Fibroblast of skin of right biceps (primary cell): ENCODE data around the gene RPL7A.
"Not testable (repeated sequence)": the region's sequence is repeated elsewhere in the genome, so short reads cannot be mapped to it uniquely, and the experiment has no call there.

ENCODE experiments used
- DNase-seq: peaks from one replicate; pipeline ENCODE4 v3.0.0-alpha.2; 2013

RPL7A gene

GRCh38 chr9:133370685-133371084 lies 22.7 kb downstream of the RPL7A start:
- no peak for DNase-seq

DNA sequence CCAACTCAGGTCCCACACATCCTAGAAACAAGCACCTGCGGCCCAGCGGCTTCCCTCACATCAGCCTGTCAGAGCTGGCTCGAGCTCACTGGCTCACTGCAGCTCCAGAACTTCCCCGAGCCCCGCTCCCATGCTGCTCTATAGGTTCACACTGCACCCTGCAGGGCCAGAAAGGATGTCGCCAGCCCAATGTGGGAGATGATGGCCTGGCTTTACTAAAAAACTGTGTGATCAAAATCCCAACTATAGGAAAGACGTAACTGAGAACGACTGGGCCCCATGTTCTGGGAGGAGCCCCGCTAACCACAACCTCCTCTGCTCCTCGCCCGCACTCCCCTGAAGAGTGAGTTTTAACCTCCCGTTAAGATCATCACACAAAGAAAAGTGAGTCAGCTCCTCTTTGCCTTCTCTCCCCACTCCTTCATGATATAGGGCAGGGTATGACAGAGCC lies 23.3 kb downstream of the RPL7A start:
- DNase-seq = peak; percentile 42

DNA sequence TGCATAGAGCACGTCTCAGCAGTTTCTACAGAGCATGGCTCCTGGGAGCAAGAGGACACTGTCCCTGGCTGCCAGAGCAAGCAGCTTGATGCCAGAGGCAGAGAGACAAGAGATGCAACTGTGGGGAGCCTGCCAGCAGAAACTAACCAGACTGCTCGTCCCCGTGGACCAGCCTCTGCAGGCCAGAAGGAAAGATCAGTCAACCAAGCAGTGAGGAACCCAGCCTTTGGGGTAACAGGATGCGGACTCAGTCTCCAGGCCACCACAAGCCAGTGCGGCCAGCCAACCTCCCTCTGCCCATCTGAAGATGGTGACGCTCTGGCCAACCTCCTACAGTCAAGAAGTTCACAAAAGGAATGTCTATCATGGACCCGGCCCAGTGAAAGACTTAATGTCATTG lies 24.1 kb downstream of the RPL7A start:
- DNase-seq = no peak

GRCh38 chr9:133374612-133375115 lies 26.6 kb downstream of the RPL7A start:
- DNase-seq = peak; percentile 71

GRCh38 chr9:133375116-133375723 lies 27.2 kb downstream of the RPL7A start:
- peak; percentile 47 for DNase-seq

DNA sequence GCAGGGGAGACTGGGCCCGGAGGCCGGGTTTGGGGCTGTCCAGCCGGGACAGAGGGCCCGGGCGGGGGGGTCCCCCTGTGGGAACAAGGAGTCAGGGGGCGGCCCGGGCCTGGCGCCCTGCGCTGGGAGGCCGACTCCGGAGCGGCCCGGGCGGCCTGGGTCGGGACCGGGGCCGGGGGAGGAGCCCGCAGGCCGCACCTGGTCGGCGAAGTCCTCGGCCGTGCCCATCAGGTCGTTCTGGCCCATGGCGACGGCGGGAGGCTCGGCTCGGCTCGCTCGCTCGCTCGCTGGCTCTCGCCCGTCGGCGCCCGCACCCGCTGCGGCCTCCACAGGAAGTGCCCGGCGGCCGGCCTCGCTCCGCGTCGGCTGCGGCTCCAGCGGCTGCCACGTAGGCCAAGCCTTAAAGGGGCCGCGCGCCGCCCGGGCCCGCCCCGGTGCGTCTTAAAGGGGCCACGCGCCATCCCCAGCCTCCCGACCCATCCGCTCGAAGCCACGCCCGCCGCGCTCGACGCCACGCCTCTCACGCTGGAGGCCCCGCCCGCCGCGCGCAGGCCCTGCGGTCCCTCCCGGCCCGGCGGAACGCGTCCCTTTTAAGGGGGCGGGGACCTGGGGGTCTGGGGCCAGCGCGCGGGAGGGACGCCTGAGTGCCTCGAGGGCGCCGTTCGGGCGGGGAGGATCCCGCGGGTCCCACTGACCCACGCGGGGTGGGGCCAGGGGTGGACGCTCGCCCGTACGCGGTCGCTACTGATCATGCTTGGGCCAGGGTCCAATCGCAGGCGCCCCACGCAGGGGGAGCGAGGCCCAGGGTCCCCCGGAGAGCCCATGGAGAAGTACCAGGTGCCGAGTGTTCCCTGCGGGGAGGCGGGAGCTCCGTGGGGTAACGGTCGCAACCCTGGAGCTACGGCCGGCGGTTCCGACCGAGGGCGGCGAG lies 28.0 kb downstream of the RPL7A start, which contains the start of the genes STKLD1 and SURF4:
TSS of gene STKLD1 (plus strand) at position 643 of the 931 bp plus-strand sequence. CDS start at position 751, 108 bp downstream.
TSS of gene SURF4 (minus strand) at position 337 of the 931 bp plus-strand sequence. CDS start at position 246, 91 bp downstream.
- peak; percentile 97 for DNase-seq

DNA sequence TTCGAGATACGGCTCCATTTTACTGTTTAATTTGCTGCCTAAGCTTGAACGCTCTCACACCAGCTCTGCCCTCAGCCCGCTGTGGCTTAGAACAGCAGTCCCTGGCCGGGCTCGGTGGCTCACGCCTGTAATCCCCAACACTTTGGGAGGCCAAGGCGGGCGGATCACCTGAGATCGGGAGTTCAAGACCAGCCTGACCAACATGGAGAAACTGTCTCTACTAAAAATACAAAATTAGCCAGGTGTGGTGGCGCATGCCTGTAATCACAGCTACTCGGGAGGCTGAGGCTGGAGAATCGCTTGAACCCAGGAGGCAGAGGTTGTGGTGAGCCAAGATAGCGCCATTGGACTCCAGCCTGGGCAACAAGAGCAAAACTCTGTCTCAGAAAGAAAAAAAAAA lies 29.3 kb downstream of the RPL7A start:
- not testable (repeated sequence) for DNase-seq

- DNase-seq = peak; percentile 72
Observed at GRCh38 chr9:133377721-133378216, 29.8 kb downstream of the RPL7A start.

GRCh38 chr9:133378408-133378962 lies 30.5 kb downstream of the RPL7A start:
- no peak for DNase-seq

GRCh38 chr9:133379153-133380086 lies 31.4 kb downstream of the RPL7A start:
- no peak for DNase-seq

DNA sequence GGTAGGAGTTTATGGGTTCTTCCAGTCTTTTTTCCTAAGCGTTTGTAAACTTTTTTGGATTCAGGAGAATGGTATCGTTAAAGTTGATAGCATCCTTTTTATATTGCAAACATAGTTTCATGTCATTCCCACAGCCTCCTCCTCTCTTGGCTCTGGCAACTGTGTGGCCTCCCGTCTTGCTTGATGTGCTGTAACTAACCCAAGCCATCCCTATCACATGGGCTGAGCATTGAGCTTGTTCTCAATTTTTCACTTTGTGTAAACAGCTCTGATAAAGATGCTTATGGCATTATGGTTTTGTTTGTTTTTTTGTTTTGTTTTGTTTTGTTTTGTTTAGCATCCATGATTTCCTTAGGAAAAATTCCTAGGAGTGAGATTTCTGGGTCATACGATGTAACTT lies 32.7 kb downstream of the RPL7A start:
- no peak for DNase-seq

- no peak for DNase-seq
Observed at GRCh38 chr9:133382507-133383141, 34.6 kb downstream of the RPL7A start.

GRCh38 chr9:133383438-133383837 lies 35.4 kb downstream of the RPL7A start:
- DNase-seq = no peak

DNA sequence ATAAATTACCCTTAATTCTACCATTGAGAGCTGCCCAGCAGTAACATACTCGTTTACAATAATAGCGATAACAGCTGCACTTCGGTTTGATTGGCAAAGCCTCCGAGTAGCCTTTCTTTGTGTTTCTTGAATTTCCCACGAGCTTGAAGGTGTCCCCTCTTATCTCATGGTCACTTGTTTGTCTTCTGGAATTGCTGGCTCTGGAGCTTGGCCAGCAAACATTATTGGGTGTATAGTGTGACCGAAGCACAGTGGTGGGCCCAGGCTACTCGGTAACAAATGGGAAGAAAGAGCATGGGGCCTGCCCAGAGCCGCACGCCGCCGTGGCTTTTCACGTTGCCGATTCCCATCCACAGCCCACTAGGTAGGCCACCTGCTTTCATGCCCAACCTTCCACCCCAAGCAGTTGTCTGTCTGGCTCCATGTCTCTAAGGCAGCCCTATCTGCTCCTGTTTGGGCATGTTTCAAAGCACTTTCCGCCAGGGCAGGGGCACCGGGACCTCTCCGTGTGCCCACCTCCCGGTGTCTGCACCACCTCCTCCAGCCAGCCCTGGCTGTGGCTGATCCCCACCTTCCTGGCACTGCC lies 36.8 kb downstream of the RPL7A start:
- DNase-seq = no peak

GRCh38 chr9:133385452-133385851 lies 37.4 kb downstream of the RPL7A start:
- no peak for DNase-seq

GRCh38 chr9:133386338-133386737 lies 38.3 kb downstream of the RPL7A start:
- DNase-seq = no peak

GRCh38 chr9:133387680-133388079 lies 39.7 kb downstream of the RPL7A start:
- no peak for DNase-seq

GRCh38 chr9:133389025-133389557 lies 41.1 kb downstream of the RPL7A start:
- DNase-seq = no peak

DNA sequence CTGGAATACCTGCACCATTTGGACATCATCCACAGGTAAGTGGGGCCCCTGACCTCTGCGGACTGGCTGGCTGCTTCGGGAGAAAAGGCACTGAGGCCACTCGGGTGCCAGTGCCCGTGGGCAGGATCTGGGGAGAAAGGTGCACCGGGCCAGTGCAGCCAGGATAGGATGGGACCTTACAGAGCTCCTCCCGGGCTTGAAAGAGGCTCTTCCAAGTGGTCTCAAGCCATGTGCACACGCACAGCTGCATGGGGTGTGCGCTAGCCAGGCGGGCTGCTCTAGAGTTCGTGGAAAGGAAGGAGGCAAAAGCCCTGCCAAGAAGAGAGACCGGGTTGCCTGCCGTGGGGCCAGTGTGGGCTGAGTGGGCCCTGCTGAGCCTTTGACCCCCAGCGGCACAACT lies 41.5 kb downstream of the RPL7A start:
- no peak for DNase-seq

- DNase-seq = no peak
Observed at GRCh38 chr9:133390713-133391112, 42.7 kb downstream of the RPL7A start.

DNA sequence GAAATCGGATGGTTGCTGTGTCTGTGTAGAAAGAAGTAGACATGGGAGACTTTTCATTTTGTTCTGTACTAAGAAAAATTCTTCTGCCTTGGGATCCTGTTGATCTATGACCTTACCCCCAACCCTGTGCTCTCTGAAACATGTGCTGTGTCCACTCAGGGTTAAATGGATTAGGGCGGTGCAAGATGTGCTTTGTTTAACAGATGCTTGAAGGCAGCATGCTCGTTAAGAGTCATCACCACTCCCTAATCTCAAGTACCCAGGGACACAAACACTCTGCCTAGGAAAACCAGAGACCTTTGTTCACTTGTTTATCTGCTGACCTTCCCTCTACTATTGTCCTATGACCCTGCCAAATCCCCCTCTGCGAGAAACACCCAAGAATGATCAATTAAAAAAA lies 43.4 kb downstream of the RPL7A start:
- DNase-seq = not testable (repeated sequence)
